ENCODE results near the gene CYB561D2. TPM values are rescaled to one million over a fixed set of nuclear protein-coding genes. Genes with fewer than 3 reads are reported as not detected.

The CYB561D2 gene
- total and polyA plus RNA-seq, 8 donors, result 8.6 to 30.4 (median 14.0) TPM

DNA sequence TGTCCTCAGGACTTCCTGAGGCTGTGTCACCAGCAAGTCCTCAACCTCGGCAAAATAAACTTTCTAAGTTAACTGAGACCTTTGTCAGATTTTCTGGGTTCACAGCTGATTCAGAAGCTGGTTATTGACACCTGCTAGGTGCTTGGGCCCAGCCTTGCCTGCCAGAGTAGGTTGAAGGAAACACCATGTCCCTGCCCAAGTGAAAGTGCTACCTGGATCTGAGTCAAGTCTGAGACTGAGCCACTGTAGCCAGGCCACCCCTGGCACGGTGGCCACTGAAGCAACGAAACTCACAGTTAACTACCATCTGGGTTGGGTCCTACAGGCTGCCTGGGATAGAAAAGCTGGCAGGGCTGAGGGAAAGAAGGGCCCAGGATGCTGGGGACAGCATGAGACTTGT, 36.3 kb upstream of the CYB561D2 start:
- H3K27ac ChIP-seq, result no peak overlapping the region
- no peaks in the 10 kb centered on the region for H3K36me3 ChIP-seq
- no peaks in the 10 kb centered on the region for H3K9me3 ChIP-seq
- DNase-seq (no peak), ATAC-seq (no peak), FAIRE-seq (no peak)
- H3K4me3 ChIP-seq, result no peak overlapping the region
- no peaks in the 10 kb centered on the region for H3K27me3 ChIP-seq
- TF ChIP-seq, protein P1, sequence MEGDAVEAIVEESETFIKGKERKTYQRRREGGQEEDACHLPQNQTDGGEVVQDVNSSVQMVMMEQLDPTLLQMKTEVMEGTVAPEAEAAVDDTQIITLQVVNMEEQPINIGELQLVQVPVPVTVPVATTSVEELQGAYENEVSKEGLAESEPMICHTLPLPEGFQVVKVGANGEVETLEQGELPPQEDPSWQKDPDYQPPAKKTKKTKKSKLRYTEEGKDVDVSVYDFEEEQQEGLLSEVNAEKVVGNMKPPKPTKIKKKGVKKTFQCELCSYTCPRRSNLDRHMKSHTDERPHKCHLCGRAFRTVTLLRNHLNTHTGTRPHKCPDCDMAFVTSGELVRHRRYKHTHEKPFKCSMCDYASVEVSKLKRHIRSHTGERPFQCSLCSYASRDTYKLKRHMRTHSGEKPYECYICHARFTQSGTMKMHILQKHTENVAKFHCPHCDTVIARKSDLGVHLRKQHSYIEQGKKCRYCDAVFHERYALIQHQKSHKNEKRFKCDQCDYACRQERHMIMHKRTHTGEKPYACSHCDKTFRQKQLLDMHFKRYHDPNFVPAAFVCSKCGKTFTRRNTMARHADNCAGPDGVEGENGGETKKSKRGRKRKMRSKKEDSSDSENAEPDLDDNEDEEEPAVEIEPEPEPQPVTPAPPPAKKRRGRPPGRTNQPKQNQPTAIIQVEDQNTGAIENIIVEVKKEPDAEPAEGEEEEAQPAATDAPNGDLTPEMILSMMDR (IDR thresholded peaks at IDR 0.05), result no peak
- intact Hi-C loops (cut with DNase I), result no loop called here
- peaks cover 3 to 10% (median 10%) of the 10 kb centered on the region in 3 donors for H3K4me1 ChIP-seq
- WGBS, 2 donors, result 83 to 89% methylated on average over 3 of the region's 3 CpGs

- no peak overlapping the region for H3K4me3 ChIP-seq
- ATAC-seq (no peak), DNase-seq (peak in 1 of 6 donors; percentile 36), FAIRE-seq (no peak)
- 96 to 98% methylated on average over 4 of the region's 4 CpGs for WGBS, 2 donors
- H3K27ac ChIP-seq, result no peak overlapping the region
- intact Hi-C loops (cut with DNase I), result no loop called here
- TF ChIP-seq, protein P1 (IDR thresholded peaks at IDR 0.05), result no peak
- H3K9me3 ChIP-seq, result no peaks in the 10 kb centered on the region
- no peaks in the 10 kb centered on the region for H3K36me3 ChIP-seq
- no peaks in the 10 kb centered on the region for H3K27me3 ChIP-seq
- H3K4me1 ChIP-seq, result peaks cover 0 to 8% (median 8%) of the 10 kb centered on the region in 3 donors
These were observed 35.8 kb upstream of the CYB561D2 start for GRCh38 chr3:50314816-50315215.

- TF ChIP-seq, protein P1 (IDR thresholded peaks at IDR 0.05), result no peak
- no peaks in the 10 kb centered on the region for H3K27me3 ChIP-seq
- H3K4me1 ChIP-seq, result peaks cover 5 to 11% (median 11%) of the 10 kb centered on the region in 3 donors
- H3K36me3 ChIP-seq, result no peaks in the 10 kb centered on the region
- H3K4me3 ChIP-seq, result no peak overlapping the region
- DNase-seq (peak in 2 of 6 donors; percentile 40 to 67), FAIRE-seq (no peak), ATAC-seq (peak in 1 of 4 donors; percentile 6)
- 74 to 78% methylated on average over 9 of the region's 9 CpGs for WGBS, 2 donors
- no peaks in the 10 kb centered on the region for H3K9me3 ChIP-seq
- intact Hi-C loops (cut with DNase I), result no loop called here
- peak overlapping the region in 1 of 4 donors; percentile 21 for H3K27ac ChIP-seq
These were observed 33.9 kb upstream of the CYB561D2 start for GRCh38 chr3:50316657-50317242.

DNA sequence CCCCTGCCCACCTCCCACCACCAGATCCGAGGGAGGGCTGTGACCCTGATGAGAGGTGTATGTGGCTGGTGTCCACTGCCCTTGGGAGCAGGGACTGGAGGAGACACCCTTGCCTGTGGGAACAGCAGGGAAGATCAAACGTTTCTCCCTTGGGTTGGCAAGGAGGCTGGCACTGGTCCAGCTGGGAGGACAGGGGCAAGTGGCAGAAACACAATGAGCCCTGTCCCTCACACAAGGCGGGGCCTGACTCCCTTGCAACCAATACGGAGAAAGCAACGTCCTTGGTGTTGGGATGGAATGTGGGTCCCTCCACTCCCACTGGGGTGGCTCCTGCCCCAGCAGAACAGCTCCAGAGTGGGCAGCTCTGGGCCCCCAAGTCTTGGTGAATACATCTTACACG, 33.4 kb upstream of the CYB561D2 start:
- intact Hi-C loops (cut with DNase I), result no loop called here
- 57 to 65% methylated on average over 6 of the region's 6 CpGs for WGBS, 2 donors
- FAIRE-seq (no peak), DNase-seq (peak in 2 of 6 donors; percentile 62 to 80), ATAC-seq (no peak)
- no peak overlapping the region for H3K4me3 ChIP-seq
- no peaks in the 10 kb centered on the region for H3K36me3 ChIP-seq
- H3K4me1 ChIP-seq, result peaks cover 5 to 17% (median 17%) of the 10 kb centered on the region in 3 donors
- TF ChIP-seq, protein P1 (IDR thresholded peaks at IDR 0.05), result no peak
- H3K9me3 ChIP-seq, result no peaks in the 10 kb centered on the region
- peak overlapping the region in 1 of 4 donors; percentile 21 for H3K27ac ChIP-seq
- H3K27me3 ChIP-seq, result no peaks in the 10 kb centered on the region

GRCh38 chr3:50318163-50318562, 32.5 kb upstream of the CYB561D2 start:
- ATAC-seq, result no peak
- no peak for FAIRE-seq
- peak in 2 of 6 donors; percentile 33 to 58 for DNase-seq
- Histone ChIP-seq H3K27me3 (no peaks in the 10 kb centered on the region), H3K27ac (no peak overlapping the region), H3K4me1 (peaks cover 5 to 22% (median 21%) of the 10 kb centered on the region in 3 donors), H3K9me3 (no peaks in the 10 kb centered on the region), H3K36me3 (no peaks in the 10 kb centered on the region), H3K4me3 (no peak overlapping the region)
- intact Hi-C loops (cut with DNase I), result no loop called here
- WGBS, 2 donors, result 80 to 84% methylated on average over 11 of the region's 11 CpGs
- TF ChIP-seq, protein P1 (IDR thresholded peaks at IDR 0.05), result no peak
